Measurements from ENCODE around the gene ZNF175.

ZNF175 gene

GRCh38 chr19:51570962-51571575 is at the start of gene ZNF175:
TSS of gene ZNF175 (plus strand) at chr19:51571283. CDS start at chr19:51573330, 2,047 bp downstream.
- Mint-ChIP-seq H3K4me3 (peak within 1 kb of the TSS; percentile 100), H3K4me1 (ENCODE audit: low read depth) (peaks cover 29% of the 10 kb centered on the region), H3K36me3 (peaks cover 5% of the 10 kb centered on the region), H3K27ac (peak within 1 kb of the TSS; percentile 95), H3K9me3 (ENCODE audit: low read depth) (no peaks in the 10 kb centered on the region), H3K27me3 (peaks cover 4% of the 10 kb centered on the region)

DNA sequence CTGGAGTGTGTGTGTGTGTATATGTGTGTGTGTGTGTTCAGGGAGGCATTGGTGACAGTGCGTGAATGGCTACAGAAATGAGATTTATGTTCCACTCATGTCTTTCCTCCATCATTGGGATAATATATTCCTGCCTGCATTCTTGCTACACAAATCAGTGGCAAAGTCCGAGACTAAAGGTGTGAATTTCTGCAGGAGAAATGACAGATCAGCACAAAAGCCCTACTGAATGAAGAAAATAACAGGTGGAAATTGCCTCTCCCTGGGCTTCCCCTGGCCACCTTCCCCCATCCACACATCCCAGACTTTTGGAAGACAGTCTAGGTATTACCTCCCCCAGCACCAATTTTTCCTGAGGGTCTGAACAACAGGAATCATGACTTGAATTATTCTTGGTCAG is 49.7 kb upstream of the ZNF175 start:
- Mint-ChIP-seq H3K4me3 (no peak overlapping the region), H3K36me3 (no peaks in the 10 kb centered on the region), H3K27ac (no peak overlapping the region), H3K27me3 (peaks cover 3% of the 10 kb centered on the region), H3K4me1 (ENCODE audit: low read depth) (peaks cover 5% of the 10 kb centered on the region), H3K9me3 (ENCODE audit: low read depth) (no peaks in the 10 kb centered on the region)

DNA sequence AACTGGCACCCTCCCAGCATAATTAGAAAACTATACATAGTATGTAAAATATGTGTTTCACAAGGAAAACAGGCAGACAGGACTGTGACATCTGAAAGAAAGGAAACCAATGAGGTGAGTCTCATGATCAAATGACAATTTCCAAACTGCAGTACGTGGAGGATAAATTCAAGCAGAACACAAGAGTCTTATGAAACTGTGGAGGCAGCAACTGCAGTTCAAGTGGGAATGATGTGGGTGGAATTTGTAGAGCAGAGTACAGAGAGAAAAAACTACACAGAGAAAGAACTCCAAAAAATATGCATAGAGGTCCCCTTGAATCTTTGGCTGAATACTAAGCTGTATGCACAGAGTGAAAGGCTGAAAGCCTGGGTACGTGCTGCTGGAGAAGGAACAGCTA is 49.3 kb upstream of the ZNF175 start:
- H3K4me1 Mint-ChIP-seq (ENCODE audit: low read depth) = peaks cover 5% of the 10 kb centered on the region
- no peak overlapping the region for H3K27ac Mint-ChIP-seq
- no peak overlapping the region for H3K4me3 Mint-ChIP-seq
- H3K27me3 Mint-ChIP-seq = peaks cover 3% of the 10 kb centered on the region
- H3K9me3 Mint-ChIP-seq (ENCODE audit: low read depth) = no peaks in the 10 kb centered on the region
- H3K36me3 Mint-ChIP-seq = no peaks in the 10 kb centered on the region

DNA sequence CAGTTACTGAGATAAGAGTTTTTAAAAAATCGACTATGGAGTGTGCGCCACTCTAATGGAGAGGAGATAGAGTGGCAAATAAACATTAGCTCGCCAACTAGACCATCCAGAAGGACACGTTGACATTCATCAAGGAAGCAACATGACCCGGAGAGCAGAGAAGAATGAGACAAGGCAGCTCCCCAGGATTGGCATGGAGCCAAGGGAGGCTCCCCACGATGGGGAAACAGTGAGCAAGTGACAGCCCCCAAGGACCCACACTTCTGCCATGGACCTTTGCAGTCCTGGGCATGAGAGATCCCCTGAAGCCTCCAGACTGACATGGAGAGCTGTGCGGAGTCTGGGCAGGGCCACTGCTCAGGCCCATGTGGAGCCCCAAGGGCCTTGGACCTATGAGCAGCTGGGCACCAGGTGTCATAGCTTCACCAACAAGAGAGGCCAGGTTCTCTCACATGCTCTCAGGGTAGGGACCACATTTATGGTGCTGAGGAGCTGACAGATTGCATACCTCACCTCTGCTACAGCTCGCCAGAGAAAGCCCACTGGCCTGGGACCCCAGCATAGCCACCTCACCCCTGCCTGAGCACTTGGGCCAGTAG is 46.3 kb upstream of the ZNF175 start:
- Mint-ChIP-seq H3K4me3 (no peak overlapping the region), H3K9me3 (ENCODE audit: low read depth) (no peaks in the 10 kb centered on the region), H3K36me3 (no peaks in the 10 kb centered on the region), H3K27me3 (peaks cover 10% of the 10 kb centered on the region), H3K27ac (no peak overlapping the region), H3K4me1 (ENCODE audit: low read depth) (no peaks in the 10 kb centered on the region)

GRCh38 chr19:51525651-51526050 is 45.4 kb upstream of the ZNF175 start:
- Mint-ChIP-seq H3K36me3 (no peaks in the 10 kb centered on the region), H3K27me3 (peaks cover 10% of the 10 kb centered on the region), H3K9me3 (ENCODE audit: low read depth) (no peaks in the 10 kb centered on the region), H3K4me1 (ENCODE audit: low read depth) (no peaks in the 10 kb centered on the region), H3K27ac (no peak overlapping the region), H3K4me3 (no peak overlapping the region)

- H3K4me1 Mint-ChIP-seq (ENCODE audit: low read depth) = no peaks in the 10 kb centered on the region
- peaks cover 21% of the 10 kb centered on the region for H3K27me3 Mint-ChIP-seq
- H3K36me3 Mint-ChIP-seq = no peaks in the 10 kb centered on the region
- H3K4me3 Mint-ChIP-seq = no peak overlapping the region
- H3K9me3 Mint-ChIP-seq (ENCODE audit: low read depth) = no peaks in the 10 kb centered on the region
- no peak overlapping the region for H3K27ac Mint-ChIP-seq
Observed at GRCh38 chr19:51529301-51529700, 41.8 kb upstream of the ZNF175 start.

GRCh38 chr19:51530616-51531015 is 40.5 kb upstream of the ZNF175 start:
- Mint-ChIP-seq H3K4me1 (ENCODE audit: low read depth) (no peaks in the 10 kb centered on the region), H3K27me3 (peaks cover 28% of the 10 kb centered on the region), H3K27ac (no peak overlapping the region), H3K9me3 (ENCODE audit: low read depth) (no peaks in the 10 kb centered on the region), H3K4me3 (no peak overlapping the region), H3K36me3 (no peaks in the 10 kb centered on the region)

- H3K27me3 Mint-ChIP-seq = peaks cover 30% of the 10 kb centered on the region
- no peak within 1 kb of the TSS for H3K4me3 Mint-ChIP-seq
- no peaks in the 10 kb centered on the region for H3K36me3 Mint-ChIP-seq
- no peak within 1 kb of the TSS for H3K27ac Mint-ChIP-seq
- no peaks in the 10 kb centered on the region for H3K9me3 Mint-ChIP-seq (ENCODE audit: low read depth)
- no peaks in the 10 kb centered on the region for H3K4me1 Mint-ChIP-seq (ENCODE audit: low read depth)
Observed at GRCh38 chr19:51531349-51532315, 39.5 kb upstream of the ZNF175 start, which contains the start of gene SIGLEC6. TSS of gene SIGLEC6 (minus strand) at chr19:51531670. CDS start at chr19:51531648, 22 bp downstream.

GRCh38 chr19:51535535-51535934 is 35.5 kb upstream of the ZNF175 start:
- H3K4me1 Mint-ChIP-seq (ENCODE audit: low read depth) = no peaks in the 10 kb centered on the region
- no peaks in the 10 kb centered on the region for H3K9me3 Mint-ChIP-seq (ENCODE audit: low read depth)
- H3K27me3 Mint-ChIP-seq = peaks cover 33% of the 10 kb centered on the region
- no peaks in the 10 kb centered on the region for H3K36me3 Mint-ChIP-seq
- no peak overlapping the region for H3K27ac Mint-ChIP-seq
- no peak overlapping the region for H3K4me3 Mint-ChIP-seq

GRCh38 chr19:51539821-51540366 is 31.2 kb upstream of the ZNF175 start:
- Mint-ChIP-seq H3K4me3 (no peak overlapping the region), H3K9me3 (ENCODE audit: low read depth) (no peaks in the 10 kb centered on the region), H3K27ac (no peak overlapping the region), H3K36me3 (no peaks in the 10 kb centered on the region), H3K27me3 (peaks cover 28% of the 10 kb centered on the region), H3K4me1 (ENCODE audit: low read depth) (no peaks in the 10 kb centered on the region)

DNA sequence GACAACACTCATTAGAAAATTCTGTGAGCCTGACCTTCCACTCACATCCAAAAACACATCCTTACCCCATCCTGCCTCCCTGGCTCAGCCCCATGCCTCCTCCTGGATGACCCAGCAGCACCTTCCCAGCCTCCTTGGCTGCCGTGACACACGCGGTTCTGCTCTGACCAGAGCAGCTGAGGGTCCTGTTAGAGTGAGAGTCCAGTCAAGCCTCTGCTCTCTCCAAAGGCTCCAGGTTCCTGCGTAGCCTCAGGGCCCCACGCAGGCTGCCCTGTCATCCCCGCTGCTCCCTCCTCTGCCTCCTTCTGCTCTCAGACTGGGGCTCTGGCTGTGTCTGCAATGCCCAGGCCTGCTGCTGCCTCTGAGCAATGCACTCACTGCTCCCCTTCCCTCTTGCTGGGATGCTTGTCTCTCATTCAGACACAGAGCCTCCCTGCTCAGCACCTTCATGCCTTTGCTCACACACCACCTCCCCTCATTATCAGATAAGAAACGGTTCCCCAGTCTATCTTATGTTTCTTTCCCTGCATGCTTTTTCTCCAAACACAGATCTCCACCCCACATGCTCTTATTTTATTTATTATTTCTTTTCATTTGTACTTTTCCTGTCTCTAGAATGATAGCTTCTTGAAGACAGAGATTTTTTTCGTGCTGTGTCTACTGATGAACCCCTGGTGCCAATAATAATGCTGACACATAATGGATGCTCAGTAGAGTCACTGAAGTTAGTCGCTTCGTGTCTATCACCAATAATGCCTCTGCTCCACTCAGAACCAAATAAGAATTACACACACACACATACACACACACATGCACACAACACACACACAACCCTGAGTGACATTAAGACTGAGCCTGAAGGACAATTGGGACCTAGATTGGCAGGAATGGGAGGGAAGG is 29.4 kb upstream of the ZNF175 start:
- no peaks in the 10 kb centered on the region for H3K9me3 Mint-ChIP-seq (ENCODE audit: low read depth)
- H3K36me3 Mint-ChIP-seq = no peaks in the 10 kb centered on the region
- H3K4me1 Mint-ChIP-seq (ENCODE audit: low read depth) = peaks cover 6% of the 10 kb centered on the region
- no peak overlapping the region for H3K4me3 Mint-ChIP-seq
- H3K27ac Mint-ChIP-seq = no peak overlapping the region
- peaks cover 25% of the 10 kb centered on the region for H3K27me3 Mint-ChIP-seq

DNA sequence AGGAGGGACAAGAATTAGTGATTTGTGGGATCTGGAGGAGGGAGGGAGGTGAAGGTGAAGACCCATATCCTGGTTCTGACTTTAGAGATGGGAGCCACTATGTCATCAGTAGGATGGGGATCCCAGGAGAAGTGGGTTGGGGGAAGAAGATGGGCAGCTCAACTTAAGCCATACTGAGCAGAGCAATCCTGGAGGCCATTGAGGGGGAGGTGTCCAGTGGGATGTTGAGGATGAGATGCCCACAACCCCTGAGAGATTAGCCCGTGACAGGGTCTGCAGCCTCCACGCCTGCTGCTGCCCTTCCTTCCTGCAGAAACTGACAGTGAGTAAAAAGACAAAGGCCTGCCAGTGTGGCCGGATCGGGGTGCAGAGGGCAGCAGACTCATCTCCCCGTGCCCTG is 28.4 kb upstream of the ZNF175 start:
- Mint-ChIP-seq H3K4me1 (ENCODE audit: low read depth) (peaks cover 9% of the 10 kb centered on the region), H3K36me3 (no peaks in the 10 kb centered on the region), H3K27ac (no peak overlapping the region), H3K9me3 (ENCODE audit: low read depth) (no peaks in the 10 kb centered on the region), H3K27me3 (peaks cover 22% of the 10 kb centered on the region), H3K4me3 (no peak overlapping the region)

DNA sequence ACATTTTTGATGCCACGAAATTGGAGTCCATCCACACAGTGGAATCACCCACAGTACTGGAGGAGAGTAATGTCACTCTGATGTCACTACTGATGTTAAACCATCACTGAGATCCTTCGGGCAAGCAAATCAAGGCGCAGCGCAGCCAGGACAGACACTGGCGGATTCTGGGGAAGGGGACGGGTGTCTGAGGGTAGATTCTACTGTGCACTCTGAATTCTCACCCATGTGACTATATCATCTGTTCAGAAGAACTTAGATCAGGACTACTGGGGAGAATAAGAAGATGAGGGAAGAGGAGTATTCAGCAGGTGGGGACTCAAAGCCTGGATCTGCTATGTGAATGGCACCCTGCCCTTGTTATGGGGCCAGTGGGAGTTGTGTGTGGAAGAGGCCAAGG is 27.0 kb upstream of the ZNF175 start:
- H3K4me3 Mint-ChIP-seq = no peak overlapping the region
- H3K27ac Mint-ChIP-seq = no peak overlapping the region
- H3K27me3 Mint-ChIP-seq = peaks cover 23% of the 10 kb centered on the region

GRCh38 chr19:51546107-51546649 is 24.9 kb upstream of the ZNF175 start:
- H3K9me3 Mint-ChIP-seq (ENCODE audit: low read depth) = no peaks in the 10 kb centered on the region
- H3K36me3 Mint-ChIP-seq = no peaks in the 10 kb centered on the region
- H3K27ac Mint-ChIP-seq = no peak overlapping the region
- H3K4me1 Mint-ChIP-seq (ENCODE audit: low read depth) = peaks cover 22% of the 10 kb centered on the region
- peaks cover 17% of the 10 kb centered on the region for H3K27me3 Mint-ChIP-seq
- H3K4me3 Mint-ChIP-seq = no peak overlapping the region

More for the DNA sequence above, 27.0 kb upstream of the ZNF175 start:
- Mint-ChIP-seq H3K4me1 (ENCODE audit: low read depth) (peaks cover 14% of the 10 kb centered on the region), H3K36me3 (no peaks in the 10 kb centered on the region), H3K9me3 (ENCODE audit: low read depth) (no peaks in the 10 kb centered on the region)

All from activated naive CD8-positive, alpha-beta T cell (primary cell).